ENCODE measurements around the gene NFE2L1.

NFE2L1 gene

GRCh38 chr17:48107137-48108055 is 59.2 kb downstream of the NFE2L1 start, which contains the start of gene SNX11:
SNX11 (plus strand) TSS chr17:48107766; CDS start chr17:48112044, 4,278 bp downstream.
- DNase-seq (ENCODE audit: low read depth in 2 of 2) = peak; percentile 89 to 91

GRCh38 chr17:48110761-48111160 is 62.6 kb downstream of the NFE2L1 start:
- no peak for DNase-seq (ENCODE audit: low read depth in 2 of 2)
